Urinary bladder (tissue), 4 donors: Measurements from ENCODE around the gene CSNK2B. TPM values are rescaled to one million over a fixed set of nuclear protein-coding genes. Genes with fewer than 3 reads are reported as not detected.

ENCODE experiments used
- DNase-seq: peaks from one replicate; pipeline ENCODE4 v3.0.0-alpha.2; 2015; ENCODE audit errors: extremely low spot score
- H3K27ac ChIP-seq: one replicate; pipeline ENCODE4 v1.5.1; 2013; ENCODE audit warnings: low read depth, mild to moderate bottlenecking, moderate library complexity
- H3K36me3 ChIP-seq: one replicate; pipeline ENCODE4 v1.6.1; 2013; ENCODE audit warnings: mild to moderate bottlenecking, moderate library complexity; ENCODE audit not compliant: insufficient read depth
- H3K4me1 ChIP-seq: one replicate; pipeline ENCODE4 v1.6.1; 2013; ENCODE audit warnings: mild to moderate bottlenecking, moderate library complexity; ENCODE audit not compliant: insufficient read depth
- H3K4me3 ChIP-seq: one replicate; pipeline ENCODE4 v1.5.1; 2013; ENCODE audit warnings: low read depth, low read length
- WGBS: extraction: QIAGEN DNeasy Blood & Tissue Kit; methylation state at CpG from one replicate; pipeline ENCODE4 v1.1.7; 2013; 5-methylcytosine and 5-hydroxymethylcytosine counted together
- polyA plus RNA-seq: library from polyadenylated mRNA; stranded (reverse); fragments of 200-250 nt; gene quantifications from one replicate; pipeline ENCODE4 v1.2.3, GENCODE V29; 2013
- small RNA-seq: library from RNA; depleted of rRNA; stranded (forward); fragments of <200 nt; gene quantifications from one replicate; pipeline ENCODE3, GENCODE V24; 2014
- total RNA-seq: library from RNA; depleted of rRNA; stranded (reverse); fragments of >200 nt; gene quantifications from one replicate; pipeline ENCODE4 v1.2.3, GENCODE V29; 2014
- donor health status: healthy with polysubstance abuse.
- donor health status: healthy.

The CSNK2B gene
- total and polyA plus RNA-seq, 2 donors, result 44.3 to 151 TPM

GRCh38 chr6:31712296-31712695 is 46.4 kb downstream of the CSNK2B start:
- no peaks in the 10 kb centered on the region for H3K4me1 ChIP-seq
- WGBS, result 90% methylated on average over 8 of the region's 8 CpGs
- no peak overlapping the region for H3K27ac ChIP-seq
- no peaks in the 10 kb centered on the region for H3K36me3 ChIP-seq
- no peak overlapping the region for H3K4me3 ChIP-seq
- no peak for DNase-seq

GRCh38 chr6:31713465-31713864 is 47.6 kb downstream of the CSNK2B start:
- Histone ChIP-seq H3K4me1 (no peaks in the 10 kb centered on the region), H3K4me3 (no peak overlapping the region), H3K36me3 (no peaks in the 10 kb centered on the region), H3K27ac (no peak overlapping the region)
- DNase-seq, result no peak
- 72% methylated on average over 4 of the region's 4 CpGs for WGBS

GRCh38 chr6:31713991-31714684 is 48.3 kb downstream of the CSNK2B start:
- H3K36me3 ChIP-seq, result no peaks in the 10 kb centered on the region
- H3K27ac ChIP-seq, result no peak overlapping the region
- no peak for DNase-seq
- H3K4me3 ChIP-seq, result no peak overlapping the region
- 51% methylated on average over 5 of the region's 5 CpGs for WGBS
- H3K4me1 ChIP-seq, result no peaks in the 10 kb centered on the region

- Histone ChIP-seq H3K27ac (no peak within 1 kb of the TSS), H3K4me3 (no peak within 1 kb of the TSS), H3K36me3 (no peaks in the 10 kb centered on the region), H3K4me1 (no peaks in the 10 kb centered on the region)
- DNase-seq, result no peak
- 43% methylated on average over 16 of the region's 16 CpGs for WGBS
Observed at GRCh38 chr6:31715022-31715958, 49.4 kb downstream of the CSNK2B start, which contains the start of gene LY6G6D. Gene LY6G6D, plus strand, starts transcription at chr6:31715348. Its CDS starts 8 bp downstream, at chr6:31715356.

GRCh38 chr6:31717499-31718222 is 51.8 kb downstream of the CSNK2B start:
- Histone ChIP-seq H3K27ac (no peak overlapping the region), H3K36me3 (no peaks in the 10 kb centered on the region), H3K4me3 (no peak overlapping the region), H3K4me1 (no peaks in the 10 kb centered on the region)
- WGBS, result 76% methylated on average over 10 of the region's 10 CpGs
- no peak for DNase-seq

- H3K27ac ChIP-seq, result no peak overlapping the region
- WGBS, result 83% methylated on average over 1 of the region's 1 CpG
- no peak overlapping the region for H3K4me3 ChIP-seq
- no peaks in the 10 kb centered on the region for H3K36me3 ChIP-seq
- DNase-seq, result no peak
- H3K4me1 ChIP-seq, result no peaks in the 10 kb centered on the region
Observed at GRCh38 chr6:31718265-31718664, 52.4 kb downstream of the CSNK2B start.

- no peak for DNase-seq
- no peaks in the 10 kb centered on the region for H3K36me3 ChIP-seq
- H3K4me3 ChIP-seq, result no peak overlapping the region
- no peaks in the 10 kb centered on the region for H3K4me1 ChIP-seq
- 85% methylated on average over 6 of the region's 6 CpGs for WGBS
- no peak overlapping the region for H3K27ac ChIP-seq
Observed at GRCh38 chr6:31719001-31719400, 53.1 kb downstream of the CSNK2B start.

Small RNAs within 50 kb of the gene (small RNA-seq; reads per million reads assigned to genes)
- not detected for gene LY6G6D
- gene MIR4646, result not detected
- not detected for gene MIR6832
- not detected for gene RF00019
- 2.4 reads per million, percentile 88 among the genes with 10 or more reads in this experiment for gene SNORA38

Other genes with a start within 250 kb of the CSNK2B start
Only the 30 nearest of the 37 such genes appear.
- not detected for gene MCCD1, start 137.1 kb upstream of the CSNK2B start, total RNA-seq
- not detected for gene MCCD1, start 137.1 kb upstream of the CSNK2B start, polyA plus RNA-seq
- gene DDX39B, start 124.1 kb upstream of the CSNK2B start, total RNA-seq, result 271 TPM
- 285 TPM for gene DDX39B, start 124.1 kb upstream of the CSNK2B start, polyA plus RNA-seq
- gene ATP6V1G2, start 119.5 kb upstream of the CSNK2B start, total RNA-seq, result 3.3 TPM
- gene ATP6V1G2, start 119.5 kb upstream of the CSNK2B start, polyA plus RNA-seq, result 3.8 TPM
- gene NFKBIL1, start 118.5 kb upstream of the CSNK2B start, total RNA-seq, result 12.1 TPM
- gene NFKBIL1, start 118.5 kb upstream of the CSNK2B start, polyA plus RNA-seq, result 36.9 TPM
- gene LTA, start 93.8 kb upstream of the CSNK2B start, total RNA-seq, result not detected
- 0.06 TPM for gene LTA, start 93.8 kb upstream of the CSNK2B start, polyA plus RNA-seq
- gene TNF, start 90.5 kb upstream of the CSNK2B start, total RNA-seq, result not detected
- gene TNF, start 90.5 kb upstream of the CSNK2B start, polyA plus RNA-seq, result 0.29 TPM
- 2.1 TPM for gene LTB, start 83.7 kb upstream of the CSNK2B start, total RNA-seq
- 1.4 TPM for gene LTB, start 83.7 kb upstream of the CSNK2B start, polyA plus RNA-seq
- 4.2 TPM for gene LST1, start 79.8 kb upstream of the CSNK2B start, total RNA-seq
- 10.6 TPM for gene LST1, start 79.8 kb upstream of the CSNK2B start, polyA plus RNA-seq
- not detected for gene NCR3, start 73.1 kb upstream of the CSNK2B start, total RNA-seq
- gene NCR3, start 73.1 kb upstream of the CSNK2B start, polyA plus RNA-seq, result 0.20 TPM
- gene AIF1, start 50.8 kb upstream of the CSNK2B start, total RNA-seq, result 42.6 TPM
- 41.7 TPM for gene AIF1, start 50.8 kb upstream of the CSNK2B start, polyA plus RNA-seq
- 53.7 TPM for gene PRRC2A, start 45.4 kb upstream of the CSNK2B start, total RNA-seq
- 115 TPM for gene PRRC2A, start 45.4 kb upstream of the CSNK2B start, polyA plus RNA-seq
- 73.8 TPM for gene BAG6, start 13.4 kb upstream of the CSNK2B start, total RNA-seq
- gene BAG6, start 13.4 kb upstream of the CSNK2B start, polyA plus RNA-seq, result 193 TPM
- 0.69 TPM for gene APOM, start 10.2 kb upstream of the CSNK2B start, total RNA-seq
- gene APOM, start 10.2 kb upstream of the CSNK2B start, polyA plus RNA-seq, result 3.6 TPM
- 17.6 TPM for gene C6orf47, start 5.3 kb upstream of the CSNK2B start, total RNA-seq
- 29.7 TPM for gene C6orf47, start 5.3 kb upstream of the CSNK2B start, polyA plus RNA-seq
- gene GPANK1, start 1.1 kb upstream of the CSNK2B start, total RNA-seq, result 10.0 TPM
- 20.9 TPM for gene GPANK1, start 1.1 kb upstream of the CSNK2B start, polyA plus RNA-seq
- 6.0 TPM for gene LY6G5B, start 3.9 kb downstream of the CSNK2B start, total RNA-seq
- 7.2 TPM for gene LY6G5B, start 3.9 kb downstream of the CSNK2B start, polyA plus RNA-seq
- 0.37 TPM for gene LY6G5C, start 15.0 kb downstream of the CSNK2B start, total RNA-seq
- gene LY6G5C, start 15.0 kb downstream of the CSNK2B start, polyA plus RNA-seq, result 4.0 TPM
- gene ABHD16A, start 37.2 kb downstream of the CSNK2B start, total RNA-seq, result 42.6 TPM
- gene ABHD16A, start 37.2 kb downstream of the CSNK2B start, polyA plus RNA-seq, result 56.4 TPM
- not detected for gene LY6G6F, start 40.8 kb downstream of the CSNK2B start, total RNA-seq
- gene LY6G6F, start 40.8 kb downstream of the CSNK2B start, polyA plus RNA-seq, result not detected
- gene LY6G6D, start 49.3 kb downstream of the CSNK2B start, total RNA-seq, result 3.1 TPM
- gene LY6G6D, start 49.3 kb downstream of the CSNK2B start, polyA plus RNA-seq, result 1.7 TPM
- gene LY6G6C, start 55.7 kb downstream of the CSNK2B start, total RNA-seq, result not detected
- gene LY6G6C, start 55.7 kb downstream of the CSNK2B start, polyA plus RNA-seq, result not detected
- gene MPIG6B, start 57.3 kb downstream of the CSNK2B start, total RNA-seq, result 0.32 TPM
- 0.62 TPM for gene MPIG6B, start 57.3 kb downstream of the CSNK2B start, polyA plus RNA-seq
- 81.6 TPM for gene DDAH2, start 63.2 kb downstream of the CSNK2B start, total RNA-seq
- 115 TPM for gene DDAH2, start 63.2 kb downstream of the CSNK2B start, polyA plus RNA-seq
- 200 TPM for gene CLIC1, start 70.5 kb downstream of the CSNK2B start, total RNA-seq
- gene CLIC1, start 70.5 kb downstream of the CSNK2B start, polyA plus RNA-seq, result 303 TPM
- 14.8 TPM for gene MSH5, start 73.9 kb downstream of the CSNK2B start, total RNA-seq
- gene MSH5, start 73.9 kb downstream of the CSNK2B start, polyA plus RNA-seq, result 2.9 TPM
- gene SAPCD1, start 96.6 kb downstream of the CSNK2B start, total RNA-seq, result 0.90 TPM
- 1.3 TPM for gene SAPCD1, start 96.6 kb downstream of the CSNK2B start, polyA plus RNA-seq
- 0.42 TPM for gene VWA7, start 111.2 kb downstream of the CSNK2B start, total RNA-seq
- 0.39 TPM for gene VWA7, start 111.2 kb downstream of the CSNK2B start, polyA plus RNA-seq
- 16.7 TPM for gene VARS1, start 129.7 kb downstream of the CSNK2B start, total RNA-seq
- gene VARS1, start 129.7 kb downstream of the CSNK2B start, polyA plus RNA-seq, result 34.4 TPM
- 22.5 TPM for gene LSM2, start 140.9 kb downstream of the CSNK2B start, total RNA-seq
- 69.4 TPM for gene LSM2, start 140.9 kb downstream of the CSNK2B start, polyA plus RNA-seq
- 2.5 TPM for gene HSPA1L, start 149.2 kb downstream of the CSNK2B start, total RNA-seq
- gene HSPA1L, start 149.2 kb downstream of the CSNK2B start, polyA plus RNA-seq, result 2.9 TPM